PFSK-1 (cell line): ENCODE data around the gene ASB4.

Experiments used
- FOXP2 ChIP-seq: optimal IDR thresholded peaks from 2 replicates; pipeline ENCODE3; 2011; ENCODE audit warnings: borderline replicate concordance, control low read depth, inconsistent platforms; ENCODE audit not compliant: insufficient read depth; ENCODE audit errors: extremely low read length, extremely low read depth
- POLR2AphosphoS5 ChIP-seq: IDR thresholded peaks from 2 replicates; pipeline ENCODE4 v1.6.1; 2012; ENCODE audit warnings: low read depth, mild to moderate bottlenecking, control low read depth, low read length, moderate library complexity
- REST ChIP-seq, 2 experiments: IDR thresholded peaks; 2 replicates each; pipeline versions ENCODE4 v1.6.1 to v1.8.0; 2011 to 2012; ENCODE audit warnings: low read depth in 2 of 2, low read length in 2 of 2, control low read depth in 1 of 2, inconsistent platforms in 1 of 2, mild to moderate bottlenecking in 1 of 2, moderate library complexity in 1 of 2; ENCODE audit not compliant: insufficient read depth in 1 of 2
- SIN3A ChIP-seq: IDR thresholded peaks from 2 replicates; pipeline ENCODE4 v1.6.1; 2012; ENCODE audit warnings: mild to moderate bottlenecking, low read length, moderate library complexity, borderline replicate concordance; ENCODE audit not compliant: insufficient read depth
- TAF1 ChIP-seq: IDR thresholded peaks from 2 replicates; pipeline ENCODE4 v1.6.1; 2012; ENCODE audit warnings: low read length, control low read depth, borderline replicate concordance; ENCODE audit not compliant: insufficient read depth

ASB4 gene

GRCh38 chr7:95509199-95509598 is 23.5 kb downstream of the ASB4 start:
- no peak for TF ChIP-seq REST (IDR thresholded peaks at IDR 0.05; ENCODE audit: insufficient read depth in 1 of 2, low read depth in 2 of 2, low read length in 2 of 2)
- no peak for TF ChIP-seq FOXP2
- TF ChIP-seq POLR2AphosphoS5 = no peak
- TF ChIP-seq TAF1 = no peak
- no peak for TF ChIP-seq SIN3A

- no peak for TF ChIP-seq TAF1
- TF ChIP-seq SIN3A = no peak
- no peak for TF ChIP-seq FOXP2
- no peak for TF ChIP-seq REST (IDR thresholded peaks at IDR 0.05; ENCODE audit: insufficient read depth in 1 of 2, low read depth in 2 of 2, low read length in 2 of 2)
- no peak for TF ChIP-seq POLR2AphosphoS5
Measured at GRCh38 chr7:95511716-95512260, 26.0 kb downstream of the ASB4 start.

- no peak for TF ChIP-seq REST (IDR thresholded peaks at IDR 0.05; ENCODE audit: insufficient read depth in 1 of 2, low read depth in 2 of 2, low read length in 2 of 2)
- TF ChIP-seq TAF1 = no peak
- TF ChIP-seq POLR2AphosphoS5 = no peak
- no peak for TF ChIP-seq FOXP2
- no peak for TF ChIP-seq SIN3A
Measured at GRCh38 chr7:95517458-95517857, 31.7 kb downstream of the ASB4 start.

GRCh38 chr7:95517870-95518269 is 32.1 kb downstream of the ASB4 start:
- TF ChIP-seq FOXP2 (no peak), SIN3A (no peak), REST (IDR thresholded peaks at IDR 0.05; ENCODE audit: insufficient read depth in 1 of 2, low read depth in 2 of 2, low read length in 2 of 2) (no peak), POLR2AphosphoS5 (no peak), TAF1 (no peak)

GRCh38 chr7:95520136-95520535 is 34.4 kb downstream of the ASB4 start:
- TF ChIP-seq TAF1 = no peak
- no peak for TF ChIP-seq POLR2AphosphoS5
- TF ChIP-seq FOXP2 = no peak
- no peak for TF ChIP-seq REST (IDR thresholded peaks at IDR 0.05; ENCODE audit: insufficient read depth in 1 of 2, low read depth in 2 of 2, low read length in 2 of 2)
- TF ChIP-seq SIN3A = no peak
